Eye (tissue), 1 donor: ENCODE measurements around the gene NCLN.
A peak's percentile ranks its signal among the peaks of the same experiment; 100 is the strongest.
"Not testable (repeated sequence)": the region's sequence is repeated elsewhere in the genome, so short reads cannot be mapped to it uniquely, and the experiment has no call there.

Source experiments
- DNase-seq: peaks from one replicate; pipeline ENCODE4 v3.0.0-alpha.2; 2015

The NCLN gene

GRCh38 chr19:3186160-3186688 lies 494 bp downstream of the NCLN start:
- peak; percentile 20 for DNase-seq

DNA sequence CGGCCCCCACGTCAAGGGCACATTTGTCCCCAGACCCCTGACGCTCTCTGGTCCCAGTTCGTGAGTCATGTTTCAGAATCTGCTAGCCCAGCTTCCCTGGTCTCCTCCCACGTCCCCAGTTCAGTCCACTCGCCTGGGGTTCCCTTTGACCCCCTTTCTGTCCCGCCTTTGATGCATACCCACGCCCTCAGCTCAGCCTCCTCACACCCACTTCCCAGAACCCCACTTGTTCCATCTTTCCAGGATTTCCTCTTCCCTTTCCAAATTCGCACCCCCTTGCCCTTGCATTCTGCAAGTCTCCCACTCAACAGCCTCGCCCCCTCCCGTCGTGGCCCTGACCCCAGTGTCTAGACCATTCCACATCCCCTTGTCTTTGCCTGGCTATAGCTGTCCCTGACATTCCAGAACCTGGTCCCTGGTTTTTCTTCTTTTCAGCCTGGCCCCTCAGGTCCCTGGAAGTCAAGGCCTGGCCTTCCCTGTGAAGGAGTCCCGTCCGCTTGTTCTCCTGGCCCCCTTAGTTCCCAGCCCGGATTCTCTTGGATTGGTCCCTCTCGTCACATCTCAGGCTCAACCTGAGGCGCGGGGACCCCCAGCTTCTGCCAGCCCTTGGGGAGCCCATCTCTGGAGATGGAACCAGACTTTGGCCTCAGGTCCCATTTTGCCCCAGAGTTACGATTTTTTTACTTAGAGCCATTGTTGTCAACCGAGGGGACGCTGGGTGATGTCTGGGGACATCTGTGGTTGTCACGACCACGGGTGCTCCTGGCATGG lies 1.3 kb downstream of the NCLN start:
- DNase-seq, result no peak

GRCh38 chr19:3187662-3188511 lies 2.2 kb downstream of the NCLN start:
- no peak for DNase-seq

DNA sequence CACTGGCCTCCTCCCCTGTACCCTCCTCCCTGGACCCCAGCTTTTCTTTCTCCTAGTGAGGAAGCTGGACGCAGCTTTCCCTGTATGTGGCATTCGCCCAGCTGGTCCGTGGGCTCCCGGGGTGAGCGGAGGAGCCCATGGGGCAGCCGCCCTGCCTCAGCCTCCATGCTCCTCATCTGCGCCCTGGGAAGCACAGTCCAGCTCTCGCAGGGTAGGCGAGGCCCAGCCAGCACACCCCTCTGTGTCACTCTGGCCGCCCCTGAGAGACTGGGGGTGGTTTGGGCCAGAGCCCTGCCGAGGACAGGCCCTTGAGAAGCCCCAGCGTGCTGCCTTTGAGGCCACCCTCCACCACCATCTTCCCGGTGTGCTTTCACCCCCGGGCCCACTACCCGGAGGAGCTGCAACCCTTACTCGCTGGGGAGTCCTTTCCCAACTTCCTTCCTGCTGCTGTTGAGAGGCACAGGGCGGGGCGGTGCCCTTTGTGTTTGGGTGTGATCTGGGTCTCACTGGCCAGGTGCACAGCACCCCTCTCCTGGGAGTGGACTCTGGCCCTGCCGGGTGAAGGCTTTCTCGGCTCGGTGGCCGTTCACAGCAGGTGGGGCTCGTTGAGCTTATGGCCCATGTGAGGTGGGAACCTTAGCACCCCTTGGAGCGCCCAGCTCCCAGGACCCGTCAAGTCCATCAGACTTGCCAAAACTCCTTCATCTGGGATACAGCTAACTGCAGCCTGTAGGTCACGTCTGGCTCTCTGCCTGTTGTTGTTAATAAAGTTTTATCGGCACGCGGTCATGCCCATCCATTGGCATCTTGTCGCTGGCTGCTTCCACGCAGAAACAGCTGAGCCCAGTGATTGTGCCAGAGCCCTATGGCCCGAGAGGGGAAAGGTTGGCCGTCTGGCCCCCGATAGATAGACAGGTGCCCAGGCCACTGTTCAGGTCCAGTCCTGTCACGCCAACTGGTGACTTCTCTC lies 3.2 kb downstream of the NCLN start:
- no peak for DNase-seq

DNA sequence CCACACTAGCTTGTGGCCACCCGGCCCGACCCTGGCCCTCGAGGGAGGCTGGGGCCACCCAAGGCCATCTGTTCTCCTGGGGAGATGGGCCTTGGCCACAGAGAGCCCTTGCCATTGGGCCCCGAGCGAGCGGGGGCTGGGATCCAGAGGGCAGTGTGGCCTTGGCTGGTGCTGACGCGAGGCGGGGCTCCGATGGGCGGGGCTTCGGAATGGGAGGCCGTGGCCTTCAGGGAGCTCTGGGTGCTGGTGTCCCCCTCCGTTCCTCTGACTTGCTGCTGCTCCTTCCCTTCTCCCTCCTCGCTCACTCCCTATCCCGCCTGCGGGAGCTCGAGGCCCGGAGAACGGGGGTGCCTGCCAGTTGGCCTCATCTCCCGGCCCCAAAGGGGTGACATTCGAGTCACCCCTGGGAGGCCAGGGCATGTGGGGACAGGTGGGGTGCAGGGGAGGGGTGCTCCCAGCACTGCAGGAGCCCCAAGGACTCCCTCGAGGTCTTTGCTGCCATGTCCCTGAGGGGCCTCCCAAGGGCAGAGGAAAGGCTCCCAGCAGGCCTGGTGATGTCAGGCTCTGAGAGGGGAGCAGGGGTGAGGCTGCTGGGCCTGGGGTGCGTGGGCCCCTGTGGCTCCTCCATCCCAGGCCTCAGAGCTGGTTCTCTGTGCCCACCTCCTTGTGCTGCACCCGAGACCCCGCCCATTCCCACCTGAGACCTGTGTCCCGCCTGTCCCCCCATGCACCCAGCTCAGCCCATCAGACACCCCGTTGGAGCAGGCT lies 4.2 kb downstream of the NCLN start:
- no peak for DNase-seq

DNA sequence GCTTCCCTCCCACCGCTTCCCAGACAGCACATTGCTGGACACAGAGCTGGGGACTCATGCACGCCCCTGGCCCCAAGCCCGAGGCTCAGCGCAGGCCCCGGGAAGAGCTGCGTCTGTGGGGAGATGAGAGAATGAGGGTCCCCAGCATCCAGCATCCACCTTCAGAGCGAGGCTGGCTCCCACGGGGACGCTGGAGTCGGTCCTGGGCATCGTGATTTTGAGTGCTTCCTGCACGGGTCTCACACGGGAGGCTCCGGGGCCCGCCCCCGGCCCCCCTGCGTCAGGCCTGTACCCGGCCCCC lies 4.7 kb downstream of the NCLN start:
- DNase-seq, result no peak

GRCh38 chr19:3190921-3191805 lies 5.4 kb downstream of the NCLN start:
- no peak for DNase-seq

GRCh38 chr19:3191806-3192104 lies 6.0 kb downstream of the NCLN start:
- not testable (repeated sequence) for DNase-seq

DNA sequence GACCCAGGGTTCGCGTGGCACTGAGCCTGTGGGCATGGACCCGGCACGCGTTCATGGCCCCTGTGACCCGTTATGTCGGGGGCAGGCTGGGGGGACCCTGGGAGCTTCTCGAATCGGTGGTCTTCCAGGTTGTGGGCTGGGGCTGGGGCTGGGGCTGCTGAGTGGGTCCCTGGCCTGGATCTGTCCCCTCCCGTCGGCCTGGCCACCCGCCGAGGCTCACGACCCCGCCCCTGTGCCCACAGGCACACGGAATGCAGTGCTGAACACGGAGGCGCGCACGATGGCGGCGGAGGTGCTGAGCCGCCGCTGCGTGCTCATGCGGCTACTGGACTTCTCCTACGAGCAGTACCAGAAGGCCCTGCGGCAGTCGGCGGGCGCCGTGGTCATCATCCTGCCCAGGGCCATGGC lies 6.5 kb downstream of the NCLN start:
- no peak for DNase-seq

DNA sequence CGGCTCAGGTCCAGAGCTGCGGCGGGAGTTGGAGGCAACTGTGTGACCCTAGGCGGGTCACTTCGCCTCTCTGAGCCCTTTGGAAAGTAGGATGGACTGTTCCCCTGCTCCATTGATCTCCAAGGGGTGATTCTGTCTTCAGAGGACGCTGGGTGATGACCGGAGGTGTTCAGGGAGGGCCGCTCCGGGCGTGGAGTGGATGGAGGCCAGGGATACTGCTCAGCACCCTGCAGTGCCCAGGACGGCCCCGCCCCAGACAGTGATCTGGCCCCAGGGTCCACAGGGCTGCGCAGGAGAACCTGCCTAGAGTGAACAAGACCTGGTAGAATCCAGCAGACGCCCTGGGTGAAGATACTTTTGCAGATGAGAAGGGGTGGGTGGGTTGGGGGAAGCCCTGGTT lies 7.0 kb downstream of the NCLN start:
- DNase-seq, result no peak

- no peak for DNase-seq
Observed at GRCh38 chr19:3193256-3194105, 7.8 kb downstream of the NCLN start.

DNA sequence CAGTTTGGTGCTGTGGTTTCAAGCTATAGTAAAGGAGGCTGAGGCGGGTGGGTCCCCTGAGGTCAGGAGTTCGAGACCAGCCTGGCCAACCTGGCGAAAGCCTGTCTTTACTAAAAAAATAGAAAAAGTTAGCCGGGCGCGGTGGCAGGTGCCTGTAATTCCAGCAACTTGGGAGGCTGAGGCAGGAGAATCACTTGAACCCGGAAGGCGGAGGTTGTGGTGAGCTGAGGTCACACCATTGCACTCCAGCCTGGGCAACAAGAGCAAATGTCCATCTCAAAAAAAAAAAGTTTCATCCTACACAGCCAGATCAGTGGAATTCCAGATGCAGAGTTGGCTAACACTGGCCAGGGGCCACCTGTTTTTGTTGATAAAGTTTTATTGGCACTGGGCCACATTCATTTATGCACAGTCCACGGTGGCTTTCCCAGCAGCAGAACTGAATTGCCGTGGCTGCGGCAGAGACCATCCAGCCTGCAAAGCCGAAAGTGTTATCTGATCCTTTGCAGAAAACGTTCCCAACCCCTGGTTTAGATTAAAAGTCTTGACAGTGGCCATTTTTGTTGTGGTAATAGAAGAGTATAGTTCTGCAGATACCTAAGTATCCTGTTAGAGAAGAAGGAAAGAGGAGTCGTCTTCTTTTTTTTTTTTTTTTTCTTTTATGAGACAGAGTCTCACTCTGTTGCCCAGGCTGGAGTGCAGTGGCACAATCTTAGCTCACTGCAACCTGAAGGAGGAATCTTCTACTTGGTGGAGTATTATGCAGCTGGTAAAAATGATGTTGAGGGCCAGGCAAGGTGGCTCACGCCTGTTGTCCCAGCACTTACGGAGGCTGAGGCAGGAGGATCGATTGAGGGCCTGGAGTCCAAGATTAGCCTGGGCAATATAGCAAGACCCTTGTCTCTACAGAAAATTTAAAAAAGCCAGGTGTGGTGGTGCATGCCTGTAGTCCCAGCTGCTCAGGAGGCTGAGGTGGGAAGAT lies 8.7 kb downstream of the NCLN start:
- no peak for DNase-seq

DNA sequence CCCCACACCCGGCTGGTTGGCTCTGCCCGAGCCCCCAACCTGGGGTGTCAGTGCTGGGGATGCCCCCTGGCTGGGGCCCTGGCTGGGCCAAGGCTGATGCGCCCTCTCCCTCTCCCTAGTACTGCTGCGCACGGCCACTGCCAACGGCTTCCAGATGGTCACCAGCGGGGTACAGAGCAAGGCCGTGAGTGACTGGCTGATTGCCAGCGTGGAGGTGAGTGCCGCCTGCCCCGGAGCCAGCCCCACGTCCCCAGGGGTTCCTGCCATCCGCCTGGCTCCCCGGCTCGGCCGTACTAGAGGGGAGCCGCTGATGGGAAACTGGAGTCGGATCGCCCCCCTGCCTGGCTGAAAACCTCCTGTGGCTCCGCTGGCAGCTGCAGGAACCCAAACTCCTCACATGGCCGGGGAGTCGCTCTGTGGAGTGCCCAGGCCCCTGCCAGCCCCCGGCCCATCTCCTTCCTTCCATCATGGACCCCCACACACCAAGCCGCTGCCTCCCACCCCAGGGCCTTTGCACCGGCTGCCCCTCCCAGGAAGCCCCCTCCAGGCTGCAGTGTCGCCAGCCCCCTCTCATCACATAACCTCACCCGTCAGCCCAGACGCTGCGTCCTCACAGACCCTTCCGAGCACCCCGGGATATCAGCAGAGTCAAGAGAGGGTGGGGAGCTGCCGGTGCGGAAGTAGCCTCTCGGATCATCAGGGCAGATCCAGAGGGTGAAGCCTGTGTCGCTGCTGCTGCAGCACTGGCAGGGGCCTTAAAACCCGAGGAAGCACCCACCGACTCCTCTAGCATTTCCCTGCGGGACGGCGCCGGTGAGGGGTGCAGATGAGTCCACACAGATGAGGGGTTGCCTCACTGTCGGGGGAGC lies 10.6 kb downstream of the NCLN start:
- no peak for DNase-seq

- no peak for DNase-seq
Observed at GRCh38 chr19:3196933-3197205, 11.1 kb downstream of the NCLN start.

GRCh38 chr19:3198901-3199700 lies 13.4 kb downstream of the NCLN start:
- no peak for DNase-seq

DNA sequence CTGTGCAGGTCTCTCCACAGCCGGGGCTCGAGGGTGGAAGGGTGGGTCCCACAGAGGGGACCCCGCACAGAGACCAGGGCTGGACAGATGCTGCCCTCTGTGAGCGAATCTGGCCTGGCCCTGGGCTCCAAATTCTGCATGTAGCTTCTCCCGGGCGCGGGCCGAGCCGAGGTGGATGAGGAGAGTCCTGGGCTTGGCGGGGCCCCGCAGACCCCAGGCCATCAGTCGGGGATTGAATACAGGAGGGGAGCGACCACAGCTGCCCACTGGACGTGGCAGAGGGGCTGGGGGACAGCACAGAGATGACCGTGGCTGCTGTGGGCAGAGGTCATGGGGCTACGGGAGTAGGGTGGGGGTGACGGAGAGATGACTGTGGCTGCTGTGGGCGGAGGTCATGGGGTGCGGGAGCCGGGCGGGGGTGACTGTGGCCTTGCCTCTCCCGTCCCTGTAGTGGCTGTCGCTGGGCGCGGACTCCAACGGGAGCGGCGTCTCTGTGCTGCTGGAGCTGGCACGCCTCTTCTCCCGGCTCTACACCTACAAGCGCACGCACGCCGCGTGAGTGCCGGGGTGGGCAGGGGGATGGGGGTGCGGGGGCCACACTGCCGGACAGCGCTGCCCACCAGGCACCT lies 15.5 kb downstream of the NCLN start:
- no peak for DNase-seq

- no peak for DNase-seq
Observed at GRCh38 chr19:3201911-3202310, 16.2 kb downstream of the NCLN start.
